Uterus (tissue), 2 donors: ENCODE results near the gene SMAD2.

Source experiments
- CTCF ChIP-seq, 4 experiments: fragments of 200-600 bp in 2 of 4; fragments of 450-650 bp in 2 of 4; sonication (generic) in 2 of 4; IDR thresholded peaks; one replicate each; pipeline ENCODE4 v1.5.1; 2016 to 2019; ENCODE audit warnings: antibody characterized with exemption in 4 of 4, mild to moderate bottlenecking in 2 of 4, moderate library complexity in 1 of 4
- POLR2A ChIP-seq, 2 donors: fragments of 450-650 bp; IDR thresholded peaks; one replicate each; pipeline ENCODE4 v1.6.1; 2016; ENCODE audit warnings: antibody characterized with exemption in 2 of 2, mild to moderate bottlenecking in 1 of 2, moderate library complexity in 1 of 2

DNA sequence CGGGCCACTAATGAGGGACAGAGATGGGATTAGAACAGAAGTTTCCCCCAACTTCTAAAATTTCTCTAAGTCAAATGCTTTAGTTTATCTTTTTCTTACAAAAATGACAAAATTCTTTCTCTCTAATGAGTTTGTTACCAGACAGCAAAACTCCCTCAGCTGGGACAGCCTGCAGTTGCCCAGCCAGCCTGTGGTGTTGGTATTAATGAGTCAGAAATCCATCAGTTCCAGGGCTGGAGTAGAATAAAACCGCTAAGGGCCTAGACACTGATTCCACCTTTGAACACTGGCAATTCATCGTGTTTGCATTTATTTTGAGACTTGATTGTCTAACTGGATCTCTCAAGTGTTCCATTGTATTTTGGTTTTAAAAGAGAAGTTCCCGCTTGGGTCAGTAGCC is 38.3 kb upstream of the SMAD2 start:
- TF ChIP-seq CTCF (IDR thresholded peaks at IDR 0.05) = no peak
- no peak for TF ChIP-seq POLR2A (IDR thresholded peaks at IDR 0.05)
